Endothelial cell of umbilical vein (primary cell): ENCODE results near the gene SLC36A4. TPM values are rescaled to one million over a fixed set of nuclear protein-coding genes. Genes with fewer than 3 reads are reported as not detected.

Experiments used
- BruUV-seq: library from RNA; stranded (reverse); fragments of 400-500 nt; replicated peaks from 2 replicates; lab custom pipeline; 2021; lab: Mats Ljungman, UMichigan
- CTCF ChIA-PET: fragments of 300-600, 350-600 bp; sonication (Branson Sonifier 250); formaldehyde crosslinking; loops from one replicate; lab custom pipeline; 2021; ENCODE audit warnings: antibody characterized with exemption, inconsistent platforms; lab: Charles Lee
- POLR2A ChIA-PET: fragments of 300-600, 350-600 bp; sonication (Branson Sonifier 250); formaldehyde crosslinking; loops from one replicate; lab custom pipeline; 2021; ENCODE audit warnings: antibody characterized with exemption, inconsistent platforms; lab: Charles Lee
- DNase-seq: peaks from one replicate; pipeline ENCODE4 v3.0.0-alpha.2; 2011; ENCODE audit warnings: low read depth, low spot score
- FAIRE-seq: peaks from 2 replicates; lab custom pipeline; 2011; peaks lifted over from hg19 to GRCh38; lab: Jason Lieb, UNC
- H2AFZ ChIP-seq: 2 replicates; pipeline ENCODE4 v1.6.0; 2012; ENCODE audit warnings: low read depth, low read length, control low read depth, inconsistent platforms
- H3K27ac ChIP-seq: 2 replicates; pipeline ENCODE4 v1.5.1; 2011; ENCODE audit warnings: low read depth, mild to moderate bottlenecking, control low read depth, low read length, moderate library complexity; ENCODE audit not compliant: insufficient read depth
- H3K27me3 ChIP-seq, 2 experiments: 2 replicates each; pipeline versions ENCODE4 v1.6.0 to v1.6.1; 2011; ENCODE audit warnings: low read length in 2 of 2, mixed read lengths in 1 of 2; ENCODE audit not compliant: control insufficient read depth in 2 of 2, insufficient read depth in 2 of 2
- H3K36me3 ChIP-seq, 2 experiments: 2 replicates in 1 of 2; 3 replicates in 1 of 2; pipeline ENCODE4 v1.5.1; 2011; ENCODE audit warnings: low read length in 2 of 2, mild to moderate bottlenecking in 1 of 2, moderate library complexity in 1 of 2; ENCODE audit not compliant: control insufficient read depth in 2 of 2, insufficient read depth in 2 of 2; ENCODE audit errors: extremely low read depth in 1 of 2
- H3K4me1 ChIP-seq: 3 replicates; pipeline ENCODE4 v1.5.1; 2011; ENCODE audit warnings: mild to moderate bottlenecking, low read length; ENCODE audit not compliant: control insufficient read depth, insufficient read depth; ENCODE audit errors: extremely low read depth
- H3K4me2 ChIP-seq: 2 replicates; pipeline ENCODE4 v1.6.1; 2011; ENCODE audit warnings: low read length, control low read depth, mixed read lengths; ENCODE audit not compliant: insufficient read depth
- H3K4me3 ChIP-seq, 3 experiments: fragments of 200-600 bp in 1 of 3; sonication (generic), shearing (Covaris generic) in 1 of 3; replicated peaks in 1 of 3; 2 replicates each; pipeline ENCODE4 v1.5.1; 2011 to 2016; ENCODE audit warnings: control low read depth in 3 of 3, low read length in 3 of 3, mild to moderate bottlenecking in 2 of 3, inconsistent platforms in 1 of 3, low read depth in 1 of 3, moderate library complexity in 1 of 3; ENCODE audit not compliant: insufficient read depth in 1 of 3
- H3K79me2 ChIP-seq: 2 replicates; pipeline ENCODE4 v1.6.0; 2012; ENCODE audit warnings: low read length, inconsistent platforms; ENCODE audit not compliant: control insufficient read depth, insufficient read depth
- H3K9ac ChIP-seq: replicated peaks from 2 replicates; pipeline ENCODE3; 2011; ENCODE audit warnings: low read length, control low read depth; ENCODE audit not compliant: insufficient read depth; ENCODE audit errors: extremely low read depth
- H3K9me1 ChIP-seq: replicated peaks from 3 replicates; pipeline ENCODE4 v1.6.0; 2011; ENCODE audit warnings: mild to moderate bottlenecking, low read length; ENCODE audit not compliant: control insufficient read depth, insufficient read depth; ENCODE audit errors: extremely low read depth
- H3K9me3 ChIP-seq: replicated peaks from 2 replicates; pipeline ENCODE4 v1.5.1; 2012; ENCODE audit warnings: low read length, inconsistent platforms; ENCODE audit not compliant: control insufficient read depth, insufficient read depth
- H4K20me1 ChIP-seq: replicated peaks from 2 replicates; pipeline ENCODE3; 2011; ENCODE audit warnings: mild to moderate bottlenecking, low read length; ENCODE audit not compliant: control insufficient read depth, insufficient read depth; ENCODE audit errors: extremely low read depth
- CTCF ChIP-seq, 2 donors: IDR thresholded peaks; 1 replicate in 1 of 2; 2 replicates in 1 of 2; pipeline ENCODE4 v1.5.1; 2011; ENCODE audit warnings: low read length in 2 of 2, mild to moderate bottlenecking in 2 of 2, moderate library complexity in 2 of 2, control low read depth in 1 of 2, inconsistent platforms in 1 of 2, low read depth in 1 of 2; ENCODE audit not compliant: insufficient read depth in 1 of 2; ENCODE audit errors: extremely low read depth in 1 of 2
- EZH2 ChIP-seq: IDR thresholded peaks from 2 replicates; pipeline ENCODE4 v1.6.1; 2012; ENCODE audit warnings: borderline replicate concordance, low read depth, mild to moderate bottlenecking, moderate library complexity, low read length, inconsistent platforms; ENCODE audit not compliant: severe bottlenecking
- FOS ChIP-seq: IDR thresholded peaks from 2 replicates; pipeline ENCODE4 v1.6.1; 2011; ENCODE audit warnings: mild to moderate bottlenecking, low read length, moderate library complexity, borderline replicate concordance; ENCODE audit not compliant: insufficient read depth
- GATA2 ChIP-seq: IDR thresholded peaks from 2 replicates; pipeline ENCODE4 v1.7.0; 2011; ENCODE audit warnings: low read depth, mild to moderate bottlenecking, moderate library complexity, mixed read lengths, low read length; ENCODE audit not compliant: insufficient read length, insufficient read depth
- JUN ChIP-seq: IDR thresholded peaks from 2 replicates; pipeline ENCODE4 v1.6.1; 2011; ENCODE audit warnings: borderline replicate concordance, low read depth; ENCODE audit not compliant: insufficient read length, insufficient read depth
- MAX ChIP-seq: IDR thresholded peaks from 2 replicates; pipeline ENCODE4 v1.6.1; 2011; ENCODE audit not compliant: insufficient read depth, insufficient read length
- MYC ChIP-seq: IDR thresholded peaks from one replicate; pipeline ENCODE4 v1.6.1; 2011; ENCODE audit warnings: mild to moderate bottlenecking, low read depth, low read length
- POLR2A ChIP-seq: IDR thresholded peaks from 2 replicates; pipeline ENCODE4 v1.6.1; 2012; ENCODE audit warnings: low read depth, mild to moderate bottlenecking, control low read depth, low read length
- POLR2AphosphoS5 ChIP-seq: IDR thresholded peaks from 2 replicates; pipeline ENCODE4 v1.6.1; 2012; ENCODE audit warnings: low read depth, mild to moderate bottlenecking, control low read depth, low read length, moderate library complexity; ENCODE audit not compliant: insufficient read depth
- dilution Hi-C: fragments of 300-500 bp; cut with MboI; formaldehyde crosslinking; loops from one replicate; pipeline ENCODE4 v1.15.0; 2019; ENCODE audit warnings: low sequenced_read_pairs; ENCODE audit not compliant: extremely low pct_ligation_motif_present
- intact Hi-C: fragments of 100-400 bp; cut with micrococcal nuclease; formaldehyde crosslinking; loops from one replicate; pipeline ENCODE4 v1.10.0; 2022
- polyA plus RNA-seq, 4 experiments: library from polyadenylated mRNA; depleted of rRNA in 3 of 4; stranded (reverse) in 3 of 4; unstranded in 1 of 4; fragments of >200 nt; gene quantifications; 2 replicates each; pipeline versions ENCODE4 v1.2.1 to v1.2.3, GENCODE V29; 2011 to 2012; ENCODE audit warnings: missing spikeins in 1 of 4
- total RNA-seq: library from RNA; stranded (reverse); gene quantifications from 2 replicates; pipeline ENCODE4 v1.2.3, GENCODE V29; 2021

SLC36A4 gene
- total and polyA plus RNA-seq, 2 donors (not counting 3 experiments of a cell fraction or from before 2014, with no cell fraction given), result 8.5 to 16.8 TPM

DNA sequence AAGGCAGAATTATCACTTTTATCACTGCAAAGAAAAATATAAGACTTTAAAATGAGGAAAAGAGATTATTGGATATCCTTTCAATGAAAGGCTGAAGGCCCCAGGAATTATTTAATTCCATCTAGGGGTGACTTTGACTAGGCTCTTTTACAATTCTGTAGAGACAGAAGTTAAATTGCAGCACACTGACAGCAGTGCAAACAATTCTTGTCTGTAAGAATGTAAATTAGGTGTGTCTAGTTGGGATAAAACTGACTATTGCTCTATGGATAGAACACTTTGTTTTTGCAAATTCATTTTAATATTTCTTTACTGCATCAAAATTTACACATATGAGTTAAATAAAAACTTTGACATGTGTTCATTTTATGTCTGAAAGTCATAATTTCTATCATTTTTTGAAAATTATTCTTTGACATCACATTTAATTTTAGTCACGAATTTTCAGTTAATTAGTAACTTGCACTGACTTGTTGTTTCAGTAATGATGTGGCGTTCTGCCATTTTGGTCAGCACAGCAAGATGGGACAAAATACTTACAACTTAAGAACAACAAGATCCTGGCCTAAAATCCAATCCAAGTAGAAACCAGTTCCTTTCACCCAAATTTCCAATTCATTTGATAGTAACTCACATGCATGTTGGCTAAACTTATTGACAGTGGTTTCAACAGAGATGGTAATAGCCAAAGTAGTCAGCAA, 75.1 kb downstream of the SLC36A4 start:
- Histone ChIP-seq H4K20me1 (no peaks in the 10 kb centered on the region), H3K4me2 (no peak overlapping the region), H3K9me1 (no peaks in the 10 kb centered on the region), H3K79me2 (no peaks in the 10 kb centered on the region), H3K9me3 (no peaks in the 10 kb centered on the region), H3K9ac (no peak overlapping the region), H3K27ac (no peak overlapping the region), H2AFZ (no peak overlapping the region), H3K36me3 (no peaks in the 10 kb centered on the region), H3K4me1 (no peaks in the 10 kb centered on the region), H3K27me3 (no peaks in the 10 kb centered on the region), H3K4me3 (no peak overlapping the region)
- dilution Hi-C loops, result no loop called here
- no TSS peak for BruUV-seq
- intact Hi-C loops, result no loop called here
- TF ChIP-seq FOS (no peak), EZH2 (no peak), MAX (no peak), JUN (no peak), POLR2A (no peak), MYC (no peak), GATA2 (no peak), CTCF (IDR thresholded peaks at IDR 0.05; ENCODE audit: extremely low read depth in 1 of 2, insufficient read depth in 1 of 2, low read depth in 1 of 2, low read length in 2 of 2) (no peak), POLR2AphosphoS5 (no peak)
- ChIA-PET POLR2A (no interaction called here), CTCF (no interaction called here)
- FAIRE-seq (no peak), DNase-seq (no peak)
